ENCODE results near the gene ECE1. TPM values are rescaled to one million over a fixed set of nuclear protein-coding genes. Genes with fewer than 3 reads are reported as not detected.

Gene ECE1
- total RNA-seq (2016; rRNA removed; fragmentation: Illumina TruSeq; extraction: Trizol): 11.1 and 21.2 TPM in 2 replicates
- total RNA-seq (2016; cell fraction: cytosol; rRNA removed; fragmentation: Illumina TruSeq; extraction: Trizol; ENCODE audit: low read depth): 3.1 and 4.6 TPM in 2 replicates
- 8.0 and 21.1 TPM in 2 replicates for total RNA-seq (2016; cell fraction: insoluble cytoplasmic fraction; rRNA removed; fragmentation: Illumina TruSeq; extraction: Trizol)
- 5.2 and 6.6 TPM in 2 replicates for total RNA-seq (2016; cell fraction: membrane; rRNA removed; fragmentation: Illumina TruSeq; extraction: Trizol)
- 18.9 and 25.8 TPM in 2 replicates for total RNA-seq (2016; cell fraction: nucleus; rRNA removed; fragmentation: Illumina TruSeq; extraction: Trizol)
- polyA plus RNA-seq (2011; rRNA removed): 13.5 and 17.0 TPM in 2 replicates
- 7.9 and 8.8 TPM in 2 replicates for polyA plus RNA-seq (2011; cell fraction: cytosol; rRNA removed)
- 20.3 and 20.8 TPM in 2 replicates for polyA plus RNA-seq (2011; cell fraction: nucleus; rRNA removed)
- polyA plus RNA-seq (2012): 23.5 and 24.3 TPM in 2 replicates
- 1.8 TPM in 2 replicates for polyA plus RNA-seq (2016; cell fraction: cytosol; fragmentation: Illumina TruSeq; extraction: Trizol; ENCODE audit: low read depth)
- 8.3 and 10.9 TPM in 2 replicates for polyA plus RNA-seq (2016; cell fraction: insoluble cytoplasmic fraction; fragmentation: Illumina TruSeq; extraction: Trizol; ENCODE audit: low read depth)
- 2.8 and 3.4 TPM in 2 replicates for polyA plus RNA-seq (2016; cell fraction: membrane; fragmentation: Illumina TruSeq; extraction: Trizol; ENCODE audit: low read depth)
- polyA plus RNA-seq (2016; cell fraction: nucleus; fragmentation: Illumina TruSeq; extraction: Trizol; ENCODE audit: insufficient read depth, low read depth): 36.4 and 38.3 TPM in 2 replicates
- polyA minus RNA-seq (2011; rRNA and poly(A)+ RNA removed; ENCODE audit: low replicate concordance): 34.0 and 41.6 TPM in 2 replicates
- 9.9 and 11.8 TPM in 2 replicates for polyA minus RNA-seq (2011; cell fraction: cytosol; rRNA and poly(A)+ RNA removed)
- 11.3 and 11.4 TPM in 2 replicates for polyA minus RNA-seq (2011; cell fraction: nucleus; rRNA and poly(A)+ RNA removed)
- percentile 52 among the genes with signal in this experiment for Bru-seq, nascent RNA
- BruChase-seq, experiment 1, labeled RNA remaining after a 6-hour chase: percentile 60 among the genes with signal in this experiment
- BruChase-seq, experiment 2, labeled RNA remaining after a 2-hour chase: percentile 54 among the genes with signal in this experiment
- long read RNA-seq, experiment 1, full-length matches to known transcripts: 6 of 25 reads
- long read RNA-seq, experiment 1, partial matches to known transcripts: 7 of 25 reads
- long read RNA-seq, experiment 1, other reads (novel, unspliced or antisense): 12 of 25 reads
- long read RNA-seq, experiment 2, full-length matches to known transcripts: 37 of 94 reads
- long read RNA-seq, experiment 2, partial matches to known transcripts: 10 of 94 reads
- long read RNA-seq, experiment 2, other reads (novel, unspliced or antisense): 47 of 94 reads

DNA sequence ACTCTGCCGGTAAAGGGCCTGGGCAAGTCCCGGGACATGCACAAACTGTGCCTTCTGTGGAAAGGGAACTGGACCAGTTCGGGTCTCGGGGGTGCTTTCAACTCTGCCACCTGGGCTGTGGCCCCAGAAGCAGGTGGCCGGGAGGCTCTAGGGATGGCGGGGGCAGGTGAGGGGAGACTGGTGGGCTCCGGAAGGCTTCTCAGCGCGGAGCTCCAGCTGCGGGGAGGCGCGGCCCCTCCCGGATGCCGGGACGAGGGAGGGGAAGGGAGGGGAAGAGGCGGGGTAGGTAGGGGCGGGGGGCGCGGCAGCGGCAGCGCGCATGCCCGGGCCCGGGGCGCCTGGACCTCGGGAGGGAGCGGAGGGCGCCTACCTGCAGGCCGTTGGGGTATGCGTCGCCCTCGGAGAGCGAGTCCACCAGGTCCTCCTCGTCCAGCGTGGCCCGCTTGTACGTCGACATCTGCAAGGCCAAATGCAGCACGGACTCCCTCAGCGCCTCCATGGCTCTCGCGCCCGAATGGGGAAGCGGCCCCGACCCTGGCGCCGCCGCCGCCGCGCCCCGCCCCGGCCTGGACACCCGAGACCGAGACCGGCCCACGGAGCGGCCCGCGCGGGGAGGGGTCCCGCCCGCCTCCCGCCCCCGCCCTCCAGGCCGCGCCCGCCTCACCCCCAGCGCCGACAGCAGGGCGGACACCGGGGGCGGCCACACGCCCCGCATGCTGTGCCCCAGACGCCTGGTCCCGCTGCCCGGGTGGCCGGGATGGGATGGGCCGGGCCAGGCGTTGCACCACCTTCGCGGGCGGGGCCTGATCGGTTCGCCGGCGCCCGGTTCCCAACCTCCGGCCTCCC is at the start of gene ECE1:
Gene ECE1, minus strand, starts transcription at position 764 of the 846 bp plus-strand sequence. Its CDS starts 49 bp downstream, at position 715.
- H3K9me3 ChIP-seq (ENCODE audit: low read length): no peaks in the 10 kb centered on the region
- no peak within 1 kb of the TSS for H3K9ac ChIP-seq (ENCODE audit: insufficient read depth, low read depth, low read length)
- no TSS peak for BruUV-seq (replicated peaks)
- in situ Hi-C loops (cut with HindIII; ENCODE audit: extremely low pct_ligation_motif_present, low pct_unique_long_range_greater_than_20kb) (no loop called here), intact Hi-C loops (cut with micrococcal nuclease; ENCODE audit: unreplicated experiment) (no loop called here)
- ATAC-seq (peak; percentile 59), FAIRE-seq (no peak), DNase-seq (ENCODE audit: low spot score) (no peak)
- no peak within 1 kb of the TSS for H3K27ac ChIP-seq (ENCODE audit: extremely low read length, insufficient read depth, low read length)
- no peak within 1 kb of the TSS for H2AFZ ChIP-seq (ENCODE audit: low read length)
- peaks cover 36% of the 10 kb centered on the region for H3K4me1 ChIP-seq (ENCODE audit: insufficient read depth, low read length)
- H3K4me2 ChIP-seq (ENCODE audit: low read depth, low read length): peak within 1 kb of the TSS; percentile 61
- ChIA-PET CTCF (ENCODE audit: low intra/inter-chr PET ratio, low total read pairs) (no interaction called here), POLR2A (no interaction called here)
- H3K27me3 ChIP-seq (ENCODE audit: control insufficient read depth in 1 of 2, insufficient read depth in 2 of 2, low read length in 2 of 2): no peaks in the 10 kb centered on the region
- H4K20me1 ChIP-seq (ENCODE audit: insufficient read depth, low read length): no peaks in the 10 kb centered on the region
- WGBS (ENCODE audit: low lambda C conversion rate): 74% methylated on average over 22 of the region's 90 CpGs
- H3K4me3 ChIP-seq (replicated peaks in 1 of 3; ENCODE audit: insufficient read depth in 1 of 3, low read depth in 2 of 3, low read length in 3 of 3): peak within 1 kb of the TSS; percentile 49 to 65 (median 58); a peak in 5 of 6 replicates
- no peaks in the 10 kb centered on the region for H3K79me2 ChIP-seq (ENCODE audit: insufficient read depth, low read length)
- H3K36me3 ChIP-seq (replicated peaks in 1 of 2; ENCODE audit: control insufficient read depth in 1 of 2, insufficient read depth in 2 of 2, low read length in 2 of 2): no peaks in the 10 kb centered on the region
- TF ChIP-seq ZSCAN31 (CRISPR knock-in tag; IDR thresholded peaks at IDR 0.05; ENCODE audit: low read depth): no peak
- peak; percentile 34; the same call in 1 of the 2 replicates for TF ChIP-seq ETV5 (CRISPR knock-in tag; IDR thresholded peaks at IDR 0.05; ENCODE audit: borderline replicate concordance)
- TF ChIP-seq, protein P1, sequence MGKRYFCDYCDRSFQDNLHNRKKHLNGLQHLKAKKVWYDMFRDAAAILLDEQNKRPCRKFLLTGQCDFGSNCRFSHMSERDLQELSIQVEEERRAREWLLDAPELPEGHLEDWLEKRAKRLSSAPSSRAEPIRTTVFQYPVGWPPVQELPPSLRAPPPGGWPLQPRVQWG (CRISPR knock-in tag; IDR thresholded peaks at IDR 0.05; ENCODE audit: borderline replicate concordance, low read depth): no peak
- TF ChIP-seq GABPB1 (CRISPR knock-in tag; IDR thresholded peaks at IDR 0.05): peak; percentile 48; the same call in 1 of the 2 replicates
- no peak for TF ChIP-seq ZBTB1 (CRISPR knock-in tag; IDR thresholded peaks at IDR 0.05; ENCODE audit: borderline replicate concordance)
- TF ChIP-seq, protein P2, sequence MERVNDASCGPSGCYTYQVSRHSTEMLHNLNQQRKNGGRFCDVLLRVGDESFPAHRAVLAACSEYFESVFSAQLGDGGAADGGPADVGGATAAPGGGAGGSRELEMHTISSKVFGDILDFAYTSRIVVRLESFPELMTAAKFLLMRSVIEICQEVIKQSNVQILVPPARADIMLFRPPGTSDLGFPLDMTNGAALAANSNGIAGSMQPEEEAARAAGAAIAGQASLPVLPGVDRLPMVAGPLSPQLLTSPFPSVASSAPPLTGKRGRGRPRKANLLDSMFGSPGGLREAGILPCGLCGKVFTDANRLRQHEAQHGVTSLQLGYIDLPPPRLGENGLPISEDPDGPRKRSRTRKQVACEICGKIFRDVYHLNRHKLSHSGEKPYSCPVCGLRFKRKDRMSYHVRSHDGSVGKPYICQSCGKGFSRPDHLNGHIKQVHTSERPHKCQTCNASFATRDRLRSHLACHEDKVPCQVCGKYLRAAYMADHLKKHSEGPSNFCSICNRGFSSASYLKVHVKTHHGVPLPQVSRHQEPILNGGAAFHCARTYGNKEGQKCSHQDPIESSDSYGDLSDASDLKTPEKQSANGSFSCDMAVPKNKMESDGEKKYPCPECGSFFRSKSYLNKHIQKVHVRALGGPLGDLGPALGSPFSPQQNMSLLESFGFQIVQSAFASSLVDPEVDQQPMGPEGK (CRISPR knock-in tag; IDR thresholded peaks at IDR 0.05): peak; percentile 49; the same call in 1 of the 2 replicates
- TF ChIP-seq MXD4 (CRISPR knock-in tag; IDR thresholded peaks at IDR 0.05): no peak
- TF ChIP-seq POLR2A (IDR thresholded peaks at IDR 0.05; ENCODE audit: insufficient read depth in 1 of 2, low read depth in 2 of 2, low read length in 2 of 2): peak in 1 of 2 experiments; percentile 62; a peak in 2 of 4 replicates
- no peak for TF ChIP-seq ZFAT (CRISPR knock-in tag; conservative IDR thresholded peaks at IDR 0.05)
- TF ChIP-seq NFKB2 (CRISPR knock-in tag; IDR thresholded peaks at IDR 0.05; ENCODE audit: borderline replicate concordance): 0 out of 2 replicates have a peak, but pooled peaks have one; percentile 40
- no peak for TF ChIP-seq RFX1 (IDR thresholded peaks at IDR 0.05)
- TF ChIP-seq HOXD1 (CRISPR knock-in tag; IDR thresholded peaks at IDR 0.05): 0 out of 2 replicates have a peak, but pooled peaks have one; percentile 29
- TF ChIP-seq ARNT2 (CRISPR knock-in tag; IDR thresholded peaks at IDR 0.05; ENCODE audit: low read depth): peak; percentile 34; the same call in 1 of the 2 replicates
- TF ChIP-seq ZFX (CRISPR knock-in tag; IDR thresholded peaks at IDR 0.05; ENCODE audit: low read depth): peak; percentile 36; the same call in 1 of the 2 replicates
- TF ChIP-seq POLR2G (IDR thresholded peaks at IDR 0.05; ENCODE audit: low read depth, low read length): 0 out of 2 replicates have a peak, but pooled peaks have one; percentile 32
- no peak for TF ChIP-seq PAX8 (CRISPR knock-in tag; IDR thresholded peaks at IDR 0.05; ENCODE audit: borderline replicate concordance)

Data from HepG2 (cell line).